HepG2 (cell line): Measurements from ENCODE around the gene ZNF284. TPM values are rescaled to one million over a fixed set of nuclear protein-coding genes. Genes with fewer than 3 reads are reported as not detected.

Experiments used
- ATF2 ChIP-seq: sonication (generic); formaldehyde crosslinking; IDR thresholded peaks from 2 replicates; pipeline ENCODE4 v1.4.0; 2020; ENCODE audit warnings: missing genetic modification reagents
- FIP1L1 ChIP-seq: fragments of 200-400 bp; formaldehyde crosslinking; IDR thresholded peaks from 2 replicates; pipeline ENCODE4 v1.6.1; 2018; ENCODE audit warnings: low read depth, mild to moderate bottlenecking, low read length, moderate library complexity, borderline replicate concordance; ENCODE audit not compliant: insufficient read depth
- HDAC6 ChIP-seq: fragments of 200-600 bp; sonication (generic); IDR thresholded peaks from 2 replicates; pipeline ENCODE4 v1.7.0; 2017; ENCODE audit warnings: mild to moderate bottlenecking, antibody characterized with exemption, low read length, low read depth
- HINFP ChIP-seq: sonication (generic); formaldehyde crosslinking; IDR thresholded peaks from 2 replicates; pipeline ENCODE4 v1.4.0; 2020; ENCODE audit warnings: low read depth, mild to moderate bottlenecking, missing genetic modification reagents
- KMT2B ChIP-seq: IDR thresholded peaks from 2 replicates; pipeline ENCODE4 v1.6.1; 2016; ENCODE audit warnings: missing genetic modification reagents, missing compliant biosample characterization
- MTA3 ChIP-seq: sonication (generic); formaldehyde crosslinking; IDR thresholded peaks from 2 replicates; pipeline ENCODE4 v1.4.0; 2020; ENCODE audit warnings: missing genetic modification reagents
- MYNN ChIP-seq: sonication (generic); formaldehyde crosslinking; IDR thresholded peaks from 2 replicates; pipeline ENCODE4 v1.4.0; 2020; ENCODE audit warnings: mild to moderate bottlenecking, low read depth, missing genetic modification reagents
- RAD51 ChIP-seq: fragments of 450-650 bp; IDR thresholded peaks from 2 replicates; pipeline ENCODE4 v1.6.1; 2016; ENCODE audit warnings: borderline replicate concordance
- SETDB1 ChIP-seq: sonication (generic); formaldehyde crosslinking; IDR thresholded peaks from 2 replicates; pipeline ENCODE4 v1.5.1; 2020; ENCODE audit warnings: missing genetic modification reagents, mild to moderate bottlenecking, borderline replicate concordance
- SMARCC2 ChIP-seq: fragments of 450-650 bp; IDR thresholded peaks from 2 replicates; pipeline ENCODE4 v1.6.1; 2017; ENCODE audit warnings: antibody characterized with exemption, mild to moderate bottlenecking
- SMYD3 ChIP-seq: sonication (generic); formaldehyde crosslinking; IDR thresholded peaks from 2 replicates; pipeline ENCODE4 v1.8.1; 2023; ENCODE audit warnings: mild to moderate bottlenecking, missing genetic modification reagents
- TERF1 ChIP-seq: sonication (generic); formaldehyde crosslinking; IDR thresholded peaks from 2 replicates; pipeline ENCODE4 v1.8.0; 2022; ENCODE audit warnings: mild to moderate bottlenecking, missing genetic modification reagents, moderate library complexity
- THRA ChIP-seq: sonication (generic); formaldehyde crosslinking; IDR thresholded peaks from 2 replicates; pipeline ENCODE4 v1.4.0; 2020; ENCODE audit warnings: missing genetic modification reagents, borderline replicate concordance
- TRIM24 ChIP-seq: sonication (generic); formaldehyde crosslinking; IDR thresholded peaks from 2 replicates; pipeline ENCODE4 v1.8.0; 2022; ENCODE audit warnings: mild to moderate bottlenecking, missing genetic modification reagents
- ZC3H4 ChIP-seq: sonication (generic); formaldehyde crosslinking; IDR thresholded peaks from 2 replicates; pipeline ENCODE4 v1.4.0; 2020; ENCODE audit warnings: missing genetic modification reagents, borderline replicate concordance
- ZFP1 ChIP-seq: IDR thresholded peaks from 2 replicates; pipeline ENCODE4 v1.6.1; 2016
- ZNF18 ChIP-seq: sonication (generic); formaldehyde crosslinking; IDR thresholded peaks from 2 replicates; pipeline ENCODE4 v1.8.0; 2022; ENCODE audit warnings: mild to moderate bottlenecking, missing genetic modification reagents; ENCODE audit not compliant: insufficient replicate concordance
- ZNF205 ChIP-seq: IDR thresholded peaks from 2 replicates; pipeline ENCODE4 v1.6.1; 2018; ENCODE audit warnings: missing biosample characterization, missing genetic modification reagents
- ZNF234 ChIP-seq: sonication (generic); formaldehyde crosslinking; conservative IDR thresholded peaks from 2 replicates; pipeline ENCODE4 v1.5.1; 2020; ENCODE audit warnings: mild to moderate bottlenecking, missing genetic modification reagents
- ZNF841 ChIP-seq: sonication (generic); formaldehyde crosslinking; IDR thresholded peaks from 2 replicates; pipeline ENCODE4 v1.8.1; 2023; ENCODE audit warnings: missing genetic modification reagents, borderline replicate concordance
- ZSCAN22 ChIP-seq: sonication (generic); formaldehyde crosslinking; IDR thresholded peaks from 2 replicates; pipeline ENCODE4 v1.4.0; 2020; ENCODE audit warnings: mild to moderate bottlenecking, missing genetic modification reagents
- ZSCAN31 ChIP-seq: sonication (generic); formaldehyde crosslinking; IDR thresholded peaks from 2 replicates; pipeline ENCODE4 v1.5.0; 2020; ENCODE audit warnings: low read depth, mild to moderate bottlenecking, missing genetic modification reagents
- polyA plus RNA-seq, 8 experiments: library from polyadenylated mRNA; depleted of rRNA in 3 of 8; stranded (reverse) in 7 of 8; unstranded in 1 of 8; fragments of >200 nt; fragmentation: Illumina TruSeq in 4 of 8; extraction: Trizol in 4 of 8; gene quantifications; 2 replicates each; pipeline versions ENCODE4 v1.2.1 to v1.2.3, GENCODE V29; 2011 to 2016; ENCODE audit warnings: low read depth in 4 of 8, missing spikeins in 1 of 8, mixed read lengths in 1 of 8; ENCODE audit not compliant: insufficient read depth in 1 of 8
- total RNA-seq, 5 experiments: library from RNA; depleted of rRNA; stranded (reverse); fragments of >200 nt; fragmentation: Illumina TruSeq; extraction: Trizol; gene quantifications; 2 replicates each; pipeline ENCODE4 v1.2.3, GENCODE V29; 2016; ENCODE audit warnings: low read depth in 1 of 5

Gene ZNF284
- total and polyA plus RNA-seq, 2 of the 13 experiments (the other 11 are each of a cell fraction or from before 2014, with no cell fraction given): 1.2 to 2.3 TPM

GRCh38 chr19:44051650-44052402 is 20.1 kb upstream of the ZNF284 start, which contains the start of gene ZNF223 (continued):
- 0 out of 2 replicates have a peak, but pooled peaks have one; percentile 30 for TF ChIP-seq HINFP (CRISPR knock-in tag)
- no peak for TF ChIP-seq ZNF18 (CRISPR knock-in tag)
- no peak for TF ChIP-seq SMYD3 (CRISPR knock-in tag)
- no peak for TF ChIP-seq FIP1L1
- no peak for TF ChIP-seq ZFP1 (CRISPR knock-in tag)
- no peak for TF ChIP-seq SETDB1 (CRISPR knock-in tag)
- TF ChIP-seq ZSCAN31 (CRISPR knock-in tag): peak; percentile 47; the same call in 1 of the 2 replicates
- peak; percentile 74; the same call in 1 of the 2 replicates for TF ChIP-seq THRA
- TF ChIP-seq ATF2 (CRISPR knock-in tag): 0 out of 2 replicates have a peak, but pooled peaks have one; percentile 18
- TF ChIP-seq HDAC6: no peak
- no peak for TF ChIP-seq ZC3H4 (CRISPR knock-in tag)
- no peak for TF ChIP-seq ZNF205 (CRISPR knock-in tag)
- TF ChIP-seq ZNF234: no peak
- no peak for TF ChIP-seq TERF1
- no peak for TF ChIP-seq ZSCAN22
- TF ChIP-seq MYNN: no peak
- TF ChIP-seq ZNF841 (CRISPR knock-in tag): no peak
- peak; percentile 70; the same call in 1 of the 2 replicates for TF ChIP-seq KMT2B
- TF ChIP-seq RAD51: no peak
- no peak for TF ChIP-seq TRIM24 (CRISPR knock-in tag)
- TF ChIP-seq MTA3 (CRISPR knock-in tag): no peak
- no peak for TF ChIP-seq SMARCC2
